ENCODE measurements around the gene CDON. TPM values are rescaled to one million over a fixed set of nuclear protein-coding genes. Genes with fewer than 3 reads are reported as not detected.

CDON gene
- total and polyA plus RNA-seq, 12 donors = 1.4 to 17.1 (median 8.9) TPM

- Histone ChIP-seq H3K36me3 (no peaks in the 10 kb centered on the region), H3K4me3 (peak overlapping the region in 9 of 10 donors; percentile 66 to 84 (median 71)), H3K9me3 (no peaks in the 10 kb centered on the region), H3K4me1 (peaks cover 0 to 21% (median 16%) of the 10 kb centered on the region in 9 donors), H3K27me3 (peaks cover 0 to 24% (median 0%) of the 10 kb centered on the region in 7 donors), H3K27ac (no peak overlapping the region)
- intact Hi-C loops (cut with DNase I) = loop anchor here in 8 of 10 donors (5.0 to 10.0 kb wide), 8 partner anchors 49 to 149 kb away; partner anchors contain the start of genes FAM118B (in 1 of the 8) and RPUSD4 (in 1 of the 8)
- no peak for ATAC-seq
- no peak for TF ChIP-seq CTCF (IDR thresholded peaks at IDR 0.05)
- WGBS, 2 donors = 21 to 23% methylated on average over 10 of the region's 10 CpGs
- DNase-seq = no peak
These were observed 814 bp upstream of the CDON start for GRCh38 chr11:126063507-126063852.

DNA sequence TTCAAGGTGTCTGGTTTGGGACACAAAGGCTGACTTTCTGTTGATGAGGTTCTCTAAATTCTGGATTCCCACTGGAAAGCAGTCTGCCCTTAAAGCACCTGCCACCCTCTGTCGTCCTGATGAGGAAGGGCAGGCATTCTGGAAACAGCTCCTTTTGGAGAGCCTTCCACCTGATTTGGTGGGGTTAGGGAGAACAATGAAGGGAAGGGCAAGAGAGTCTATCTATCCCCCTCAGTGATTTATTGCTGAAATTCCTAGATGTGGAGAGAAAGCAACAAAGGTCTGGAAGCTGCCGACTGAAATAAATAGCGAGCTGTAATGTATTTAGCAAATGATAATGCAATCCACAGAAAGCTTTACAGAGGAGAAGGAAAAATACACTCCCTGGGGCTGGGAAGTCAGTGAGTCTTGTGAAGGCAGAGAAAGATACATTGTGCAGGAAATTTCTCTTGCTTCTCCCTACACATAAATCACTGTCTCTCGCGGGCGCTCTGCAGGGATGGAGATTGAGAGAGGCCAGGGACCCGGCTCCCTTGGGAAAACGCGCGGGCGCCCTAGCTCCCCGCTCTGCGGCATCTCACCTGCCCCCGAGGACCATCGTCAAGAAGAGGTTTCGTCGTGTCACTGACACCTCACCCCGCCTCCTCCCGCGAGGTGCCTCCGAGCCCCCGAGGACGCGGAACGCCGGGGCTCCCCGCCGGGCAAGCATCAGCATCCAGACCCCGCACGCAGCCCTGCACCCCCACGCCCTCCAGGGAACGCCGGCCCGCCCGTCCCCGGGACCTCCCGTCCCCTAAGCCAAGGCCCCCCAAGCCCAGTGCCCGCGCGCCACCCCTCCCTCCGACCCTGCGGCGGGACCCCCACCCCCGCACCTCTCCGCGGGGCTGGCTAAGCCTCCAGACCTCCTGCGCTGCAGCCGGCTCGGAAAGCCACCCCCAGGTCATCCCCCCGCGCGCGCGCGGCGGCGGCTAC lies 673 bp downstream of the CDON start:
- H3K4me3 ChIP-seq = peak overlapping the region; percentile 66 to 84 (median 72)
- peaks cover 0 to 35% (median 0%) of the 10 kb centered on the region in 7 donors for H3K27me3 ChIP-seq
- 1 to 2% methylated on average over 43 to 57 of the region's 57 CpGs for WGBS, 2 donors
- DNase-seq (peak in 1 of 2 donors; percentile 24), ATAC-seq (peak in 1 of 8 donors; percentile 0)
- peak overlapping the region in 9 of 10 donors; percentile 63 to 90 (median 78) for H3K27ac ChIP-seq
- peaks cover 0 to 21% (median 16%) of the 10 kb centered on the region in 9 donors for H3K4me1 ChIP-seq
- peak in 8 of 9 donors; percentile 13 to 59 (median 40) for TF ChIP-seq CTCF (IDR thresholded peaks at IDR 0.05)
- intact Hi-C loops (cut with DNase I) = loop anchor here in 8 of 10 donors (5.0 to 10.0 kb wide), 8 partner anchors 50 to 150 kb away; partner anchors contain the start of genes FAM118B (in 1 of the 8) and RPUSD4 (in 1 of the 8)
- H3K9me3 ChIP-seq = no peaks in the 10 kb centered on the region
- H3K36me3 ChIP-seq = no peaks in the 10 kb centered on the region

- no peaks in the 10 kb centered on the region for H3K9me3 ChIP-seq
- H3K36me3 ChIP-seq = no peaks in the 10 kb centered on the region
- H3K4me3 ChIP-seq = no peak overlapping the region
- no peak for TF ChIP-seq CTCF (IDR thresholded peaks at IDR 0.05)
- H3K4me1 ChIP-seq = peaks cover 0 to 21% (median 16%) of the 10 kb centered on the region in 9 donors
- intact Hi-C loops (cut with DNase I) = loop anchor here in 8 of 10 donors (5.0 to 10.0 kb wide), 8 partner anchors 52 to 152 kb away; partner anchors contain the start of genes FAM118B (in 1 of the 8) and RPUSD4 (in 1 of the 8)
- H3K27me3 ChIP-seq = peaks cover 0 to 35% (median 0%) of the 10 kb centered on the region in 7 donors
- 67 to 81% methylated on average over 2 of the region's 2 CpGs for WGBS, 2 donors
- no peak for DNase-seq
- no peak overlapping the region for H3K27ac ChIP-seq
- ATAC-seq = no peak
These were observed 1.9 kb downstream of the CDON start for GRCh38 chr11:126060757-126061171.

GRCh38 chr11:126059238-126059781 lies 3.4 kb downstream of the CDON start:
- Histone ChIP-seq H3K36me3 (no peaks in the 10 kb centered on the region), H3K4me1 (peaks cover 0 to 21% (median 16%) of the 10 kb centered on the region in 9 donors), H3K9me3 (no peaks in the 10 kb centered on the region), H3K4me3 (peak overlapping the region in 1 of 10 donors; percentile 14), H3K27ac (no peak overlapping the region), H3K27me3 (peaks cover 0 to 35% (median 0%) of the 10 kb centered on the region in 7 donors)
- intact Hi-C loops (cut with DNase I) = loop anchor here in 2 of 10 donors (10.0 kb wide), 2 partner anchors 115 to 135 kb away; partner anchors contain the start of gene VSIG10L2 (in 1 of the 2)
- 63 to 66% methylated on average over 10 of the region's 10 CpGs for WGBS, 2 donors
- TF ChIP-seq CTCF (IDR thresholded peaks at IDR 0.05) = no peak
- ATAC-seq (no peak), DNase-seq (no peak)

Measured in heart right ventricle (tissue), 16 donors.